Ishikawa (cell line): ENCODE data around the gene PRLH.

ENCODE experiments used
- CEBPB ChIP-seq: IDR thresholded peaks from 2 replicates; pipeline ENCODE4 v1.6.1; 2012
- EP300 ChIP-seq: IDR thresholded peaks from 2 replicates; pipeline ENCODE4 v1.6.1; 2012; ENCODE audit warnings: borderline replicate concordance
- TCF12 ChIP-seq: IDR thresholded peaks from 2 replicates; pipeline ENCODE4 v1.6.1; 2012; ENCODE audit warnings: low read depth

DNA sequence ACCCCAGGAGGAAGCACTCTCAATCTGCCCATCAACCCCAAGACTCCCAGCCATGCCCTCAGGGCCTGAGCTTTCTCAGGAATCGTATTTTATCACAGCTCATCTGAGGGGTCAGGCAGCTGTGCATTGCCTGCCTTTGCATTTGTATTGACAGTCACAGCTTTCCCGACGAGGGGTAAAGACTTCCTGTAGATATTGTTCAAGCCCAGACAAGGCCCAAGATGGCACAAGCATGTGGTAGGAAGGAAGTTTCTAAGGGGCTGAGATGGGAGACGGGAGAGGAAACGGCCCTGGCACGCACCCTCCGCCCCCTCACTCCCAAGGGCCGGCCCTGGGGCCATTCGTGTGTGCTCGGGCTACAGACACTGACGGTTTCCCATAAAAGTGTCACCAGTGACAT, 34.2 kb upstream of the PRLH start:
- TF ChIP-seq CEBPB (no peak), EP300 (no peak), TCF12 (no peak)
